ENCODE data around the gene CBX3. TPM values are rescaled to one million over a fixed set of nuclear protein-coding genes. Genes with fewer than 3 reads are reported as not detected.
"Not testable (repeated sequence)": the region's sequence is repeated elsewhere in the genome, so short reads cannot be mapped to it uniquely, and the experiment has no call there.

CBX3 gene
- total RNA-seq, 1 donor from 2014 or later, result 148 TPM

DNA sequence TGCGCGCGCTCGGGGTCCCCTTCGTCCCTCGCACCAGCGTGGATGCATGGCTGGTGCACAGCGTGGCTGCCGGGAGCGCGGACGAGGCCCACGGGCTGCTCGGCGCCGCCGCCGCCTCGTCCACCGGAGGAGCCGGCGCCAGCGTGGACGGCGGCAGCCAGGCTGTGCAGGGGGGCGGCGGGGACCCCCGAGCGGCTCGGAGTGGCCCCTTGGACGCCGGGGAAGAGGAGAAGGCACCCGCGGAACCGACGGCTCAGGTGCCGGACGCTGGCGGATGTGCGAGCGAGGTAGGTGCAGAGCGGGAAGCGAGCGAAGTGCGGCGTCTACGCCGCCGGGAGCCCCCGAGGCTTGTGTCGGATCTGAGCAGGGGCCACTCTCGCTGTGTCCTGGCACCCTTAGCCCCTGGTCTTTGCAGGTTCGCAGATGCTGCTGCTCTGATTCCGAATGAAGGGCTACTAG lies 48.7 kb upstream of the CBX3 start:
- Mint-ChIP-seq H3K27ac (ENCODE audit: unreplicated experiment) (peak overlapping the region; percentile 100), H3K4me1 (ENCODE audit: low read depth, unreplicated experiment) (peaks cover 38% of the 10 kb centered on the region), H3K4me3 (ENCODE audit: unreplicated experiment) (peak overlapping the region; percentile 94)
- Histone ChIP-seq H3K9ac (ENCODE audit: low read length) (peak overlapping the region; percentile 70), H3K4me1 (ENCODE audit: insufficient read depth, low read length) (peaks cover 38% of the 10 kb centered on the region), H3K79me2 (ENCODE audit: insufficient read depth, low read length) (peaks cover 26% of the 10 kb centered on the region), H3K4me3 (ENCODE audit: insufficient read depth, low read depth, low read length) (peak overlapping the region; percentile 57), H2AFZ (ENCODE audit: low read depth, low read length) (peak overlapping the region; percentile 37), H3K4me2 (ENCODE audit: low read length) (peak overlapping the region; percentile 84)
- H3K9me3 ChIP-seq (ENCODE audit: insufficient read depth, low read depth, low read length); H3K27me3 Mint-ChIP-seq (ENCODE audit: low read depth, unreplicated experiment); H3K27ac ChIP-seq (ENCODE audit: low read depth, low read length); H3K36me3 Mint-ChIP-seq (ENCODE audit: low read depth, unreplicated experiment); FAIRE-seq; H3K36me3 ChIP-seq (ENCODE audit: insufficient read depth, low read length); DNase-seq (ENCODE audit: low read depth); H3K27me3 ChIP-seq (ENCODE audit: insufficient read depth, low read length); H4K20me1 ChIP-seq (ENCODE audit: insufficient read depth, low read length); H3K9me3 Mint-ChIP-seq (ENCODE audit: unreplicated experiment): not testable (repeated sequence)
- peak; percentile 80 for TF ChIP-seq EZH2 (IDR thresholded peaks at IDR 0.05; ENCODE audit: insufficient read depth, low read length)

DNA sequence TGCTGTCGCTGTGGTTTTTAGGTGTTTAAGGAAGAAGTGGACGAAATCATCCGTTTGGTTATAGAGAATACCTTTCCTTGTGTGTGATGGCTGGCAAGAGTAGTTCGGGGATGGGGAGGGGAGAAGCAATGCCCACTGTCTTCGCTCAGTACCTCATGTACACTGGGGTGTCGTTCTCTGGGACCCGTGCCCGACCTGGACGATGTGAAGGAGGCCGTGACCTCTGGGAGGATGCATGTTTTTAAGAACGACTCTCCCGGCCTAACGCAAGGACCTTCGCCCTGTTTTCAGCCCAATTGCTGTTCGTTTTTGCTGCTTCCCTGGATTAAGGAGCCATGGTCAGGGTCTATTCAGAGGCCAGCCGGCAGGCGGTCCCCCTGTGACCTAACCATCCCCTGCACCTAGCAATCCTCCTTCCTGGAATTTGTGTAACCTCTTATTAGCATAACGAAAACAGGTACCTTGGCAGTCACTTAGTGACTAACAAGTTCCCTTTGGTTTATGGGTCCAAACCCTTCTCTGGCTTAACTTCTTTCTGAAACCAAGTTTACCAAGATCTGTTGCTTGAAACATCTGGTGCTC lies 48.2 kb upstream of the CBX3 start:
- H4K20me1 ChIP-seq (ENCODE audit: insufficient read depth, low read length), result peaks cover 5% of the 10 kb centered on the region
- Mint-ChIP-seq H3K4me3 (ENCODE audit: unreplicated experiment) (peak overlapping the region; percentile 94), H3K27ac (ENCODE audit: unreplicated experiment) (peak overlapping the region; percentile 100), H3K27me3 (ENCODE audit: low read depth, unreplicated experiment) (peaks cover 2% of the 10 kb centered on the region), H3K9me3 (ENCODE audit: unreplicated experiment) (no peaks in the 10 kb centered on the region), H3K4me1 (ENCODE audit: low read depth, unreplicated experiment) (peaks cover 43% of the 10 kb centered on the region), H3K36me3 (ENCODE audit: low read depth, unreplicated experiment) (no peaks in the 10 kb centered on the region)
- FAIRE-seq, result no peak
- no peak for TF ChIP-seq EZH2 (IDR thresholded peaks at IDR 0.05; ENCODE audit: insufficient read depth, low read length)
- TF ChIP-seq CTCF (IDR thresholded peaks at IDR 0.05; ENCODE audit: insufficient read depth, low read depth, low read length), result no peak
- H3K4me3 ChIP-seq (ENCODE audit: insufficient read depth, low read depth, low read length), result peak overlapping the region; percentile 57
- no peak for DNase-seq (ENCODE audit: low read depth)
- no peaks in the 10 kb centered on the region for H3K9me3 ChIP-seq (ENCODE audit: insufficient read depth, low read depth, low read length)
- H2AFZ ChIP-seq (ENCODE audit: low read depth, low read length), result peak overlapping the region; percentile 37
- H3K79me2 ChIP-seq (ENCODE audit: insufficient read depth, low read length), result peaks cover 31% of the 10 kb centered on the region
- peak overlapping the region; percentile 7 for H3K27ac ChIP-seq (ENCODE audit: low read depth, low read length)
- no peaks in the 10 kb centered on the region for H3K36me3 ChIP-seq (ENCODE audit: insufficient read depth, low read length)
- H3K4me2 ChIP-seq (ENCODE audit: low read length), result peak overlapping the region; percentile 84
- peaks cover 39% of the 10 kb centered on the region for H3K4me1 ChIP-seq (ENCODE audit: insufficient read depth, low read length)
- H3K27me3 ChIP-seq (ENCODE audit: insufficient read depth, low read length), result peaks cover 9% of the 10 kb centered on the region
- H3K9ac ChIP-seq (ENCODE audit: low read length), result peak overlapping the region; percentile 70

DNA sequence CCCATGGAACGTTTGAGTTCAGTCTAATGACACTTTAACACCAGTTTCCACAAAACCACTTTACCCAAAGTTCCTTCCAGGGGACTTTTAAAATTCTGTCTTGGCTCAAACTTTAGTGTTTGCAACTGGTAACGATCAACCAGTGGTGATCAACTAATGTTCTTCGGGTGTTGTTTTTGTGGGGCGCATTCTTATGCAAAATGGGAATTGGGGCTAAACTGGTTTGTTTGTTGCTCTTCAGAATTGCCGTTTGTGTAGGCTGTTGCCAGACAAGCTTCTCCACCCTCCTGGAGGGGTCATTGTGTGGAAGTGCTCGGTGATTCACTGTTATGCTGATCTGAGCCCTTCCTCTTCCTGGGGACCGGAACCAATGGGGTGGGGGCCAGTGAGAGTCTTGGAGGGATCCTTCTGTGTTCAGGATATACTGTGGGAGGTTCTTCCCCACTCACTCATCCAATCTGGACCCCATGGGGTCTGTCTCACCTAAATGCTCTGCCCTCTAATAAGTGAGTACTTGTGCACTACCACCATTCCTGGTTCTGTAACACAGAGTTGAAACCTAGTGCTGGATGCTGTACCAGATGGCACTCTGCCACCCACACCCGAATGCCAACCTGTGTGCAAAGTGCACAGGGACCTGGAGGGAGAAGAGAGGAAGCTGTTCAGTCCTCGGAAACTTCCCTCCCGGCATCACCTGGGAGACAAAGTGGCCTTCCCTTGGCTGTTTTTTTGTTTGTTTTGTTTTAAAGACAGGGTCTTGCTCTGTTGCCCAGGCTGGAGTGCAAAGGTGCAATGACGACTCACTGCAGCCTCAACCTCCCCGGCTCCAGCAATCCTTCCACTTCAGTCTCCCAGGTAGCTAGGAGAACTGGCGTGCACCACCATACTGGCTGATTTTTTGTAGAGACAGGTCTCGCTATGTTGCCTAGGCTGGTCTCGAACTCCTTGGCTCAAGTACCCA lies 47.4 kb upstream of the CBX3 start:
- Histone ChIP-seq H3K4me3 (ENCODE audit: insufficient read depth, low read depth, low read length) (peak overlapping the region; percentile 57), H3K27ac (ENCODE audit: low read depth, low read length) (peak overlapping the region; percentile 90), H3K79me2 (ENCODE audit: insufficient read depth, low read length) (peaks cover 37% of the 10 kb centered on the region), H3K9ac (ENCODE audit: low read length) (peak overlapping the region; percentile 70), H3K4me1 (ENCODE audit: insufficient read depth, low read length) (peaks cover 47% of the 10 kb centered on the region), H3K27me3 (ENCODE audit: insufficient read depth, low read length) (peaks cover 9% of the 10 kb centered on the region), H2AFZ (ENCODE audit: low read depth, low read length) (no peak overlapping the region), H3K36me3 (ENCODE audit: insufficient read depth, low read length) (no peaks in the 10 kb centered on the region), H4K20me1 (ENCODE audit: insufficient read depth, low read length) (peaks cover 5% of the 10 kb centered on the region), H3K9me3 (ENCODE audit: insufficient read depth, low read depth, low read length) (no peaks in the 10 kb centered on the region), H3K4me2 (ENCODE audit: low read length) (peak overlapping the region; percentile 84)
- TF ChIP-seq CTCF (IDR thresholded peaks at IDR 0.05; ENCODE audit: insufficient read depth, low read depth, low read length), result no peak
- TF ChIP-seq EZH2 (IDR thresholded peaks at IDR 0.05; ENCODE audit: insufficient read depth, low read length), result no peak
- Mint-ChIP-seq H3K4me1 (ENCODE audit: low read depth, unreplicated experiment) (peaks cover 51% of the 10 kb centered on the region), H3K36me3 (ENCODE audit: low read depth, unreplicated experiment) (no peaks in the 10 kb centered on the region), H3K27me3 (ENCODE audit: low read depth, unreplicated experiment) (peaks cover 2% of the 10 kb centered on the region), H3K9me3 (ENCODE audit: unreplicated experiment) (no peaks in the 10 kb centered on the region), H3K4me3 (ENCODE audit: unreplicated experiment) (peak overlapping the region; percentile 94), H3K27ac (ENCODE audit: unreplicated experiment) (peak overlapping the region; percentile 100)
- DNase-seq (ENCODE audit: low read depth) (peak; percentile 36), FAIRE-seq (no peak)
